Activated naive CD4-positive, alpha-beta T cell treated with anti-CD3 and anti-CD28 coated beads, Interleukin-2, amount 50 U/mL, for 16 hours (primary cell): ENCODE results near the gene PI4KA.
"Not testable (repeated sequence)": the region's sequence is repeated elsewhere in the genome, so short reads cannot be mapped to it uniquely, and the experiment has no call there.

Source experiments
- DNase-seq: peaks from one replicate; pipeline ENCODE4 v3.0.0-alpha.2; 2020

PI4KA gene

GRCh38 chr22:20662524-20663036, 196.0 kb downstream of the PI4KA start:
- DNase-seq: not testable (repeated sequence)

GRCh38 chr22:20661473-20661872, 197.1 kb downstream of the PI4KA start:
- no peak for DNase-seq

- DNase-seq: no peak
Observed at GRCh38 chr22:20660441-20661054, 198.1 kb downstream of the PI4KA start.

GRCh38 chr22:20659920-20660319, 198.7 kb downstream of the PI4KA start:
- DNase-seq: no peak

GRCh38 chr22:20659258-20659657, 199.4 kb downstream of the PI4KA start:
- no peak for DNase-seq

GRCh38 chr22:20658433-20659222, 200.0 kb downstream of the PI4KA start:
- no peak for DNase-seq

GRCh38 chr22:20657963-20658362, 200.6 kb downstream of the PI4KA start:
- DNase-seq: no peak
